Non-pigmented ciliary epithelial cell (primary cell): ENCODE measurements around the gene TDRD1.

Experiments used
- DNase-seq: peaks from one replicate; pipeline ENCODE4 v3.0.0-alpha.2; 2010; ENCODE audit warnings: low read depth

The TDRD1 gene

GRCh38 chr10:114271075-114271778, 92.1 kb downstream of the TDRD1 start:
- no peak for DNase-seq

- peak; percentile 91 for DNase-seq
Measured at GRCh38 chr10:114271779-114272167, 92.6 kb downstream of the TDRD1 start.

DNA sequence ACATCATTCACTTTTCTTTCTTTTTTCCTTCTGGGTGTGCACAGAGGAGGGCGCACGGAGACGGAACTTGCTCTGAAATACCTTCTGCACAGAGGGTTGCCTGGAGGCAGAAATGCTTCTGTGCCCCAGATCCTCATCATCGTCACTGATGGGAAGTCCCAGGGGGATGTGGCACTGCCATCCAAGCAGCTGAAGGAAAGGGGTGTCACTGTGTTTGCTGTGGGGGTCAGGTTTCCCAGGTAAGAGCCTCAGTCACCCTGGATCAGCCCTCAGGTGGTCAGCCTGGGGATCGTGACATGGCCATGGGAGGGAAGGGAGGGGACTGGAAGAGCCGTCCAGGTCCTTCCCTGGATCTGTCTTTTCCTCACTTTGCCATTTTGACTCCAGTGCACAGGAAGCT, 93.5 kb downstream of the TDRD1 start:
- DNase-seq, result no peak

- no peak for DNase-seq
Measured at GRCh38 chr10:114273910-114274309, 94.8 kb downstream of the TDRD1 start.

DNA sequence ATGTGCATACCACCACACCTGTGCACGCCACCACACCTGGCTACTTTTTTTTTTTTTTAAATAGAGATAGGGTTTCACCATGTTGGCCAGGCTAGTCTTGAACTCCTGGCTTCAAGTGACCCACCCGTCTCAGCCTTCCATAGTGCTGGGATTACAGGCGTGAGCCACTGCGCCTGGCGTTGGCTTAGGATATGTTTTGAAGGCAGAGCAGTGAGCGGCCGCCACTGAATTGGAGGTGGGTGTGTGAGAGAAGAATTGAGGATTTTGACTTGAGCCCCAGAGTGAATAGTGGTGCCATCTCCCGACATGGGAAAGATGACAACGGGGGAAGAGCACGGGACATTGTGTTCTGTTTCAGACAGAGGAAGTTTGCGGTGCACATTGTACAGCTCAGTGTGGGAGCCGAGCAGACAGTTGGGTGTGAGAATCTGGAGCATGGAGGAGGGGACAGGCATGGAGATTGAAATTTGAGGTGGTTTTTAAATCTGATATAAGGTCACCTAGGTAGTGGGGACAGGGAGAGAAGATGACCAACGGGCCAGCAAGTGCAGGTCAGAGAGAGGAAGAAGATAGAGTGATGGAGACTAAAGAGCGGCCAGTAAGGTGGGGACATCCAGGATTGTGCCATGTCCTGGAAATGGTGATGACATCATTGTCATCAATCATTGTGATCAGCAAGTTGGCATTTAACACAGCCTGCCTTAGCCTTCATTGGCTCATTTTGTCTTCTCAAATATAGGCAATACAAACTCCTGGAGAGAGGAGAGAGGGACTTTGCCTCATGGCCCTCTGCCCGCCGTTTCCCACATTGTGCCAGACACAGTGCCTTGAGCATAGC, 95.7 kb downstream of the TDRD1 start:
- DNase-seq, result no peak

DNA sequence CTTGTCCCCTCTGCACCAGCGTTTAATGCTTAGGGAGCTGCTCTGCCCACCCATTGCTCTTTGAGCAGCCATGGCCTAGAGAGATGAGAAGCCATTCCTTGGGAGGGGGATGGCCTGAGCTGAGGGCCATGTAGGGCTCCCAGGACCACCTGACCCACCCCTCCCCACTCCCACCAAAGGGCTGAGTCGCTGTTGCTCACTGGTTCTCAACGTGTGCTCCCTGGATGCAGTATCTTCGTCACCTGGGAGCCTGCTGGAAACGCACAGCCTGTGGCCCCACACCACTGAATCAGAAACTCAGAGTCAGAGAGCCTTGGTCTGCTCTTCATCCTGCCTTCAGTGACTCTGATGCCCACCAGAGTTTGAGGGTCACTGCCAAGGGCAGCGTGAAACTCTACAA, 96.9 kb downstream of the TDRD1 start:
- DNase-seq, result no peak

DNA sequence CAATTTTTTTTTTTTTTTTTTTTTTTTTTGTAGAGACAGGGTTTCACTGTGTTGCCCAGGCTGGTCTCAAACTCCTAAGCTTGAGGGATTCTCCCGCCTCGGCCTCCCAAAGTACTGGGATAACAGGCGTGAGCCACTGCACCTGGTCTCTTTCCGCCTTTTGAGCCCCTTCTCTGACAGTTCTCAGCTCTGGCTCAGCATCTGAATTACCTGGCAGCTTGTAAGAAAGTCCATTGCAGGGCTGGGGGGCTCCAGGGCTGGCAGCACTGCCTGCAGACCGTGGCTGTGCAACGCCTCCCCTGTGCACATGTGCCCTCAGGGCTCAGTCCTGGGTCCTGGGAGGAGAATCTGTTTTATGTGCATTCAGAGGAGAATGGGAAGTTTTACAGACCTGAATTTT, 97.5 kb downstream of the TDRD1 start:
- no peak for DNase-seq

DNA sequence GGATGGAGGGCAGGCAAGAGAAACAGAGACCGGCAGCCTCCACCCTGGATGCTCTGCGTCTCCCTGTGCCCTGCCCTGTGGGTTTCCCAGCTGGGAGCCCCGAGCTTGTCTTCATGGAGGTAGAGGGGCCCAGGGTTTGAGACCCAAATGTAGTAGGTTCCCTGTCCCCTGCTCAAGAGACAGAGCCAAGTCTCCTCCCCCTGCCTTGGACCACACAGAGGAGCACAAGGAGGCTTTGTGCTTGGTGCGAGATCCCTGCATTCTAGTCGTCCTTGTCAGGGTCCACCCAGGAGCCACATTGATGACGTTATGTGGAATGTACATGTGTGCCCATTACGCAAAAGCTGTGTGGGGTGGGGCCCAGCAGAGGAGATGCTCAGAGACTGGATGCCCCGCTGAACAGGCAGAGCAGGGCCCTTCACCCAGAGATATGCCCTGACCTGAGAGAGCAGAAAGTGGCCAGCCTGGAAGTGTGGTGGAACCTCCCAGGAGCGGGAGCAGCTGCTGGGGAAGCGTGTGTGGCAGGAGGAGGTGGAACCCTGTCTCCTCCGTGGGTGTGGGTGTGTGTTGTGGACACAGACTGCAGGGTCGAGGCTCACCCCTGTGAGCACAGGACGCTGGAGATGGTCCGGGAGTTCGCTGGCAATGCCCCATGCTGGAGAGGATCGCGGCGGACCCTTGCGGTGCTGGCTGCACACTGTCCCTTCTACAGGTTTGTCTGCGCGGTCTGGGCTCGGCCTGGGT, 99.2 kb downstream of the TDRD1 start:
- no peak for DNase-seq

DNA sequence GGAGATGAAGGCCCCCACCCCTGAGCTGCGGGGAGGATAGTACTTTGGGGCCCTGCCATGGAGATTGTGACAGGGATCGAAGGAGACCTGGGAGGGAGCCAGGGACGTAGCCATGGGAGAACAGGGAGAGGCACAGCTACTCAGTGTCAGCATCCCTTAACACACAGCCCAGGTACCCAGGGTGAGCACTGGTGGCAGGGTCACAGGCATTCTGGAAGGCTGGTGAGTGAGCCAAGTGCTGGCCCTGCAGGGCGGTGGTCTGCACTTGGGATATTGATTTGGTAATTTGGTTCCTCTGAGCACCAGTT, 99.7 kb downstream of the TDRD1 start:
- no peak for DNase-seq

DNA sequence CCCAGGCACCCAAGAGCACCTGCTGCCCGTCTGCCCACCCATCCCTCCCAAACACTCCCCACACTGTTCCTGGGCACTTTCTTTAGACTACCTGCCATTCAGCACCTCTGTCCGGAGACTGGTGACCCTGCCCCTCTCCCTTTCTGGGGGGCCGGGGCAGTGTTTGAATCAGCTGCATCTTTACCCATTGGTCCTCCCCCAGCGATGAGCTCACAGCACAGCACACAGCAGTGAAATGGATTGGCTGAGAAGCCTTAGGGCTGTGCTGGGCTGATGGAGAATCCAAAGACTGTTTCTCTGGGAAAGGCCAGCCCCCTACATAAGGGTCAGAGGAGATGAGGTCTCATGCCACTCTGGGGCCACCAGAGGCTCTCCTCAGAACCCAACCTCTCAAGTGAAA, 100.1 kb downstream of the TDRD1 start:
- no peak for DNase-seq

- no peak for DNase-seq
Measured at GRCh38 chr10:114279901-114280644, 100.9 kb downstream of the TDRD1 start.

- DNase-seq, result no peak
Measured at GRCh38 chr10:114281006-114281405, 101.9 kb downstream of the TDRD1 start.

DNA sequence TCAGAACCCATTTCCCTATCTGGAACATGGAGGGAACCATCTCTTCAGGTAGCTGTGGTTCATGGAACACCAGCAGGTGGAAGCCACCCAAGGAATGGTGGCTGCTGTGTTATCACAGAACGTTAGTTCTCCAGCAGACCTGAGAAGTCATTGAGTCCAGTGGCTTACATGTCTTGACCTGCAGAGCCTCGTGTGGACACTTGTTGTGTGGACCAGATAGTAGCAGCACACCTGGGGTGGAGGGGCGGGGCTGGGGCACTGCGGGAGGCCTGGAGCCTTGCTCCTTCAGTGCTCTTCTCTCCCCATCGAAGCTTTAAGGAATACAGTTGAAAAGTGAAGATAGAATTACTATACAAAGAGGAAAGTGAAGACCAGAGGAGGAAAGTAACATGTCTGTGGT, 102.3 kb downstream of the TDRD1 start:
- no peak for DNase-seq
